SU-DHL-6 (cell line): Measurements from ENCODE around the gene CNFN.
A peak's percentile ranks its signal among the peaks of the same experiment; 100 is the strongest.

ENCODE experiments used
- H2AFZ ChIP-seq: fragments of 200-600 bp; sonication (generic); 2 replicates; pipeline ENCODE4 v1.6.1; 2014; ENCODE audit warnings: low read depth, mild to moderate bottlenecking, moderate library complexity, mixed read lengths, antibody characterized with exemption, low read length; ENCODE audit not compliant: severe bottlenecking
- H3F3A ChIP-seq: fragments of 200-600 bp; shearing (Covaris generic); 2 replicates; pipeline ENCODE4 v1.6.0; 2016; ENCODE audit warnings: antibody characterized with exemption, mild to moderate bottlenecking; ENCODE audit not compliant: insufficient read depth
- H3K27ac ChIP-seq: fragments of 200-600 bp; sonication (generic); 2 replicates; pipeline ENCODE4 v1.5.1; 2016; ENCODE audit warnings: low read depth, mild to moderate bottlenecking, low read length, moderate library complexity, mixed read lengths
- H3K27me3 ChIP-seq: fragments of 200-600 bp; sonication (generic), shearing (Covaris generic); 2 replicates; pipeline ENCODE4 v1.6.0; 2014; ENCODE audit warnings: mild to moderate bottlenecking, low read length
- H3K36me3 ChIP-seq: fragments of 200-600 bp; sonication (generic); 2 replicates; pipeline ENCODE4 v1.6.1; 2014; ENCODE audit warnings: mild to moderate bottlenecking, low read length, mixed read lengths
- H3K4me2 ChIP-seq: fragments of 300-600, 200-600 bp; shearing (Covaris generic), sonication (generic); 2 replicates; pipeline ENCODE4 v1.6.0; 2014; ENCODE audit warnings: low read length, low read depth, mild to moderate bottlenecking; ENCODE audit not compliant: poor library complexity, severe bottlenecking
- H3K4me3 ChIP-seq: fragments of 200-600 bp; sonication (generic); 2 replicates; pipeline ENCODE4 v1.5.1; 2014; ENCODE audit warnings: antibody characterized with exemption, low read length, mild to moderate bottlenecking, mixed read lengths; ENCODE audit not compliant: insufficient read depth, poor library complexity, severe bottlenecking
- H3K79me2 ChIP-seq: fragments of 200-600 bp; sonication (generic); 2 replicates; pipeline ENCODE4 v1.6.1; 2014; ENCODE audit warnings: mild to moderate bottlenecking, low read length, moderate library complexity; ENCODE audit not compliant: insufficient read depth
- H3K9ac ChIP-seq: fragments of 200-600 bp; sonication (generic); 2 replicates; pipeline ENCODE4 v1.7.0; 2014; ENCODE audit warnings: mild to moderate bottlenecking, low read length
- H3K9me2 ChIP-seq: fragments of 200-600 bp; sonication (generic); replicated peaks from 2 replicates; pipeline ENCODE4 v1.6.1; 2014; ENCODE audit warnings: low read length; ENCODE audit not compliant: insufficient read depth
- H3K9me3 ChIP-seq: fragments of 200-600 bp; sonication (generic); 2 replicates; pipeline ENCODE4 v1.6.1; 2014; ENCODE audit warnings: low read length, mixed read lengths; ENCODE audit not compliant: insufficient read depth
- H4K20me1 ChIP-seq: fragments of 200-600 bp; sonication (generic); 2 replicates; pipeline ENCODE4 v1.6.1; 2014; ENCODE audit warnings: low read depth, mild to moderate bottlenecking, antibody characterized with exemption, low read length, moderate library complexity, mixed read lengths
- CTCF ChIP-seq: fragments of 200-600 bp; sonication (generic); IDR thresholded peaks from one replicate; pipeline ENCODE4 v1.5.1; 2017; ENCODE audit warnings: antibody characterized with exemption, mild to moderate bottlenecking, low read length, moderate library complexity; ENCODE audit not compliant: insufficient read depth, poor library complexity, severe bottlenecking
- EZH2phosphoT487 ChIP-seq: fragments of 200-600 bp; sonication (generic), shearing (Covaris generic); conservative IDR thresholded peaks from 2 replicates; pipeline ENCODE4 v1.6.1; 2018; ENCODE audit warnings: mild to moderate bottlenecking, antibody characterized with exemption, low read length, moderate library complexity, mixed read lengths

The CNFN gene

GRCh38 chr19:42406111-42406510 lies 16.0 kb upstream of the CNFN start:
- no peaks in the 10 kb centered on the region for H4K20me1 ChIP-seq

GRCh38 chr19:42403586-42403985 lies 13.5 kb upstream of the CNFN start:
- no peaks in the 10 kb centered on the region for H3K79me2 ChIP-seq
- TF ChIP-seq EZH2phosphoT487, result no peak
- TF ChIP-seq CTCF, result no peak
- no peaks in the 10 kb centered on the region for H3K9me2 ChIP-seq
- H2AFZ ChIP-seq, result no peak overlapping the region
- no peak overlapping the region for H3K27ac ChIP-seq
- no peaks in the 10 kb centered on the region for H4K20me1 ChIP-seq
- H3K4me3 ChIP-seq, result no peak overlapping the region
- no peaks in the 10 kb centered on the region for H3K9me3 ChIP-seq
- H3K4me2 ChIP-seq, result no peak overlapping the region
- no peaks in the 10 kb centered on the region for H3K36me3 ChIP-seq
- no peak overlapping the region for H3K9ac ChIP-seq
- no peaks in the 10 kb centered on the region for H3K27me3 ChIP-seq
- H3F3A ChIP-seq, result peaks cover 4% of the 10 kb centered on the region; the same call in 1 of the 2 replicates

More at GRCh38 chr19:42406111-42406510, 16.0 kb upstream of the CNFN start:
- Histone ChIP-seq H3K9me3 (no peaks in the 10 kb centered on the region), H3K27ac (no peak overlapping the region), H3K9ac (no peak overlapping the region), H3K9me2 (no peaks in the 10 kb centered on the region), H3K4me3 (no peak overlapping the region), H3K36me3 (no peaks in the 10 kb centered on the region), H3K79me2 (no peaks in the 10 kb centered on the region), H3K4me2 (no peak overlapping the region), H3F3A (no peaks in the 10 kb centered on the region), H3K27me3 (no peaks in the 10 kb centered on the region), H2AFZ (no peak overlapping the region)
- TF ChIP-seq CTCF (no peak), EZH2phosphoT487 (no peak)

GRCh38 chr19:42402376-42403116 lies 12.4 kb upstream of the CNFN start:
- Histone ChIP-seq H3K4me3 (no peak overlapping the region), H3K36me3 (no peaks in the 10 kb centered on the region), H3K4me2 (peak overlapping the region; percentile 46), H2AFZ (no peak overlapping the region), H3K27ac (no peak overlapping the region), H3F3A (peaks cover 4% of the 10 kb centered on the region; the same call in 1 of the 2 replicates), H3K79me2 (0 out of 2 replicates have a peak, but pooled peaks cover 4% of the 10 kb centered on the region), H3K27me3 (no peaks in the 10 kb centered on the region), H4K20me1 (no peaks in the 10 kb centered on the region), H3K9me2 (no peaks in the 10 kb centered on the region), H3K9ac (0 out of 2 replicates have a peak overlapping the region, but pooled peaks have one; percentile 20), H3K9me3 (no peaks in the 10 kb centered on the region)
- no peak for TF ChIP-seq CTCF
- TF ChIP-seq EZH2phosphoT487, result no peak
